Endothelial cell (in vitro differentiated cells): ENCODE results near the gene PLEKHA3. TPM values are rescaled to one million over a fixed set of nuclear protein-coding genes. Genes with fewer than 3 reads are reported as not detected.
A peak's percentile ranks its signal among the peaks of the same experiment; 100 is the strongest.

ENCODE experiments used
- DNase-seq: peaks from one replicate; pipeline ENCODE4 v3.0.0; 2021; ENCODE audit warnings: low spot score
- H3K27ac Mint-ChIP-seq: one replicate; pipeline ENCODE4 v1.8.0; 2021; ENCODE audit warnings: mixed read lengths, inconsistent platforms; ENCODE audit not compliant: unreplicated experiment
- H3K27me3 Mint-ChIP-seq: one replicate; pipeline ENCODE4 v1.8.0; 2021; ENCODE audit warnings: mild to moderate bottlenecking, moderate library complexity, mixed read lengths, inconsistent platforms; ENCODE audit not compliant: unreplicated experiment
- H3K36me3 Mint-ChIP-seq: one replicate; pipeline ENCODE4 v1.8.0; 2021; ENCODE audit warnings: mild to moderate bottlenecking, low read depth, mixed read lengths, inconsistent platforms; ENCODE audit not compliant: unreplicated experiment
- H3K4me1 Mint-ChIP-seq: one replicate; pipeline ENCODE4 v1.8.0; 2021; ENCODE audit warnings: mild to moderate bottlenecking, mixed read lengths, inconsistent platforms; ENCODE audit not compliant: unreplicated experiment
- H3K4me3 Mint-ChIP-seq: one replicate; pipeline ENCODE4 v1.8.0; 2021; ENCODE audit warnings: mild to moderate bottlenecking, mixed read lengths, inconsistent platforms; ENCODE audit not compliant: unreplicated experiment
- H3K9me3 Mint-ChIP-seq: one replicate; pipeline ENCODE4 v1.8.0; 2021; ENCODE audit warnings: mixed read lengths, inconsistent platforms; ENCODE audit not compliant: unreplicated experiment
- total RNA-seq: library from RNA; stranded (reverse); fragmentation: NEBNext Ultra II Directional; extraction: Animal tissue kit (Norgen Biotek cat#: 25700); gene quantifications from one replicate; pipeline ENCODE4 v1.2.1, GENCODE V29; 2021; ENCODE audit not compliant: unreplicated experiment
- TF ChIP-seq, protein P1 (sequence below): fragments of 200-600 bp; sonication (generic); IDR thresholded peaks from one replicate; pipeline ENCODE4 v1.5.0; 2021; ENCODE audit warnings: antibody characterized with exemption; ENCODE audit not compliant: unreplicated experiment

Gene PLEKHA3
- total RNA-seq, 1 donor from 2014 or later = 20.4 TPM

- Mint-ChIP-seq H3K27me3 (peaks cover 6% of the 10 kb centered on the region), H3K27ac (peak overlapping the region; percentile 78), H3K9me3 (no peaks in the 10 kb centered on the region), H3K36me3 (peaks cover 8% of the 10 kb centered on the region), H3K4me1 (peaks cover 13% of the 10 kb centered on the region), H3K4me3 (peak overlapping the region; percentile 88)
- no peak for DNase-seq
- TF ChIP-seq, protein P1, sequence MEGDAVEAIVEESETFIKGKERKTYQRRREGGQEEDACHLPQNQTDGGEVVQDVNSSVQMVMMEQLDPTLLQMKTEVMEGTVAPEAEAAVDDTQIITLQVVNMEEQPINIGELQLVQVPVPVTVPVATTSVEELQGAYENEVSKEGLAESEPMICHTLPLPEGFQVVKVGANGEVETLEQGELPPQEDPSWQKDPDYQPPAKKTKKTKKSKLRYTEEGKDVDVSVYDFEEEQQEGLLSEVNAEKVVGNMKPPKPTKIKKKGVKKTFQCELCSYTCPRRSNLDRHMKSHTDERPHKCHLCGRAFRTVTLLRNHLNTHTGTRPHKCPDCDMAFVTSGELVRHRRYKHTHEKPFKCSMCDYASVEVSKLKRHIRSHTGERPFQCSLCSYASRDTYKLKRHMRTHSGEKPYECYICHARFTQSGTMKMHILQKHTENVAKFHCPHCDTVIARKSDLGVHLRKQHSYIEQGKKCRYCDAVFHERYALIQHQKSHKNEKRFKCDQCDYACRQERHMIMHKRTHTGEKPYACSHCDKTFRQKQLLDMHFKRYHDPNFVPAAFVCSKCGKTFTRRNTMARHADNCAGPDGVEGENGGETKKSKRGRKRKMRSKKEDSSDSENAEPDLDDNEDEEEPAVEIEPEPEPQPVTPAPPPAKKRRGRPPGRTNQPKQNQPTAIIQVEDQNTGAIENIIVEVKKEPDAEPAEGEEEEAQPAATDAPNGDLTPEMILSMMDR = no peak
Observed at GRCh38 chr2:178449700-178450523, 30.3 kb upstream of the PLEKHA3 start.

DNA sequence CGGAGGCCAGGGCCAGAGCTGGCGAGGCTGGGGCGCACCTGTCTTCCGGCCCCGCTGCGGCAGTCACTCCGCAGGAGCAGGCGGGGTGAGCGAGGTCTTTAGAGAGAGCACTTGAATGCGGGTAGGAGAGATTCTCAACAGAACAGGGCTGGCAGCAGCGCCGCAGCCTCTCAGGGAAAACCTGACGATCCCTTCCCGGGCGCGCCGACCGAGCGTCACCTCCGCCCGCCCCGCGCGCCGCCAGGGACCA is 29.8 kb upstream of the PLEKHA3 start:
- Mint-ChIP-seq H3K36me3 (peaks cover 8% of the 10 kb centered on the region), H3K4me1 (peaks cover 13% of the 10 kb centered on the region), H3K27ac (no peak overlapping the region), H3K4me3 (peak overlapping the region; percentile 88), H3K27me3 (peaks cover 6% of the 10 kb centered on the region), H3K9me3 (no peaks in the 10 kb centered on the region)
- TF ChIP-seq, protein P1 = no peak
- no peak for DNase-seq

GRCh38 chr2:178450774-178451525 is 29.3 kb upstream of the PLEKHA3 start, which contains the start of the genes PJVK and PRKRA:
Gene PJVK (plus strand): TSS chr2:178451378. CDS start chr2:178453410, 2,032 bp downstream.
Gene PRKRA (minus strand): TSS chr2:178451175. CDS start chr2:178451030, 145 bp downstream.
- Mint-ChIP-seq H3K27me3 (peaks cover 6% of the 10 kb centered on the region), H3K36me3 (peaks cover 8% of the 10 kb centered on the region), H3K27ac (peak within 1 kb of the TSS; percentile 100), H3K4me3 (peak within 1 kb of the TSS; percentile 92), H3K4me1 (peaks cover 13% of the 10 kb centered on the region), H3K9me3 (no peaks in the 10 kb centered on the region)
- peak; percentile 100 for DNase-seq
- TF ChIP-seq, protein P1 = no peak

GRCh38 chr2:178452334-178452733 is 27.9 kb upstream of the PLEKHA3 start:
- no peak for DNase-seq
- Mint-ChIP-seq H3K36me3 (peaks cover 8% of the 10 kb centered on the region), H3K4me3 (no peak overlapping the region), H3K4me1 (peaks cover 13% of the 10 kb centered on the region), H3K9me3 (no peaks in the 10 kb centered on the region), H3K27ac (peak overlapping the region; percentile 100), H3K27me3 (peaks cover 6% of the 10 kb centered on the region)
- TF ChIP-seq, protein P1 = no peak

DNA sequence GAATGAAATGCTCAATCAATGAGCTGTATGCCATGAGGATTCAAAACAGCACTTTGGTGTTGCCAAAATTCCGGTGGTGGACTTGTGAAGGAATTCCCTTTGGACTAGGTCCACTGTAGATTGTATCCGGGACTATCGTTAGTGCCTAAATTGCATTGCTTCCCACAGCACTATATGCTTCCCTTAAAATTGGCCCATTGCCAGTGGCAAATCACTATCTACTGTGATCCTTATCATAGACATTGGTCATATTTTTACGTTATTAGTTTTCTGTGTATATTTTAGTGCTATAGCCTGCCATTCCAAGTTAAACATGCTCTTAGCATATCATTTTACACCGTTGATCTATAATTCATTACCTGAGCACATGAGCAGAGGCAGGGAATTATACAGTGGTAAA is 27.4 kb upstream of the PLEKHA3 start:
- TF ChIP-seq, protein P1 = no peak
- H3K4me1 Mint-ChIP-seq = peaks cover 13% of the 10 kb centered on the region
- H3K4me3 Mint-ChIP-seq = no peak overlapping the region
- peaks cover 8% of the 10 kb centered on the region for H3K36me3 Mint-ChIP-seq
- H3K9me3 Mint-ChIP-seq = no peaks in the 10 kb centered on the region
- H3K27me3 Mint-ChIP-seq = peaks cover 6% of the 10 kb centered on the region
- DNase-seq = no peak
- H3K27ac Mint-ChIP-seq = no peak overlapping the region
